Right lobe of liver (tissue), 6 donors: ENCODE measurements around the gene HIP1. TPM values are rescaled to one million over a fixed set of nuclear protein-coding genes. Genes with fewer than 3 reads are reported as not detected.

Experiments used
- ATAC-seq, 4 donors: fragments of 200-7000 bp; cut with Tn5 transposase; one replicate each; pipeline ENCODE4 v1.9.1; 2020; ENCODE audit warnings: mild to moderate bottlenecking in 4 of 4, moderate library complexity in 4 of 4
- DNase-seq, 3 donors: peaks; one replicate each; pipeline ENCODE4 v3.0.0-alpha.2; 2020
- H3K27ac ChIP-seq, 3 donors: fragments of 200-600 bp; one replicate each; pipeline ENCODE4 v1.8.0; 2022
- H3K27me3 ChIP-seq, 2 donors: fragments of 200-600 bp; one replicate each; pipeline ENCODE4 v1.8.0; 2022
- H3K36me3 ChIP-seq, 4 donors: fragments of 200-600 bp; sonication (generic) in 1 of 4; one replicate each; pipeline versions ENCODE4 v1.5.1 to v1.8.0; 2017 to 2022; ENCODE audit warnings: control low read depth in 1 of 4
- H3K4me1 ChIP-seq, 4 donors: fragments of 200-600 bp; sonication (generic) in 1 of 4; one replicate each; pipeline versions ENCODE4 v1.5.1 to v1.8.0; 2017 to 2022; ENCODE audit warnings: control low read depth in 1 of 4
- H3K4me3 ChIP-seq, 3 donors: fragments of 200-600 bp; one replicate each; pipeline ENCODE4 v1.8.0; 2022
- H3K9me3 ChIP-seq, 4 donors: fragments of 200-600 bp; sonication (generic) in 1 of 4; one replicate each; pipeline versions ENCODE4 v1.5.1 to v1.8.0; 2017 to 2022; ENCODE audit warnings: control low read depth in 1 of 4
- POLR2A ChIP-seq: fragments of 450-650 bp; IDR thresholded peaks from one replicate; pipeline ENCODE4 v1.6.1; 2017; ENCODE audit warnings: antibody characterized with exemption, mild to moderate bottlenecking
- WGBS: methylation state at CpG from one replicate; pipeline ENCODE4 v1.1.6; 2018; ENCODE audit warnings: low coverage, low lambda C conversion rate; ENCODE audit not compliant: insufficient coverage; ENCODE audit errors: missing lambda C conversion rate; 5-methylcytosine and 5-hydroxymethylcytosine counted together
- intact Hi-C, 2 donors: fragments of 100-400 bp; cut with DNase I; formaldehyde crosslinking; loops; one replicate each; pipeline versions ENCODE4 v1.11.2 to v1.14.1; 2022
- total RNA-seq, 6 experiments: library from RNA; depleted of rRNA in 2 of 6; stranded (reverse); fragments of >200 nt in 2 of 6; fragmentation: NEBNext Ultra II Directional in 3 of 6; extraction: Animal tissue kit (Norgen Biotek cat#: 25700) in 3 of 6; gene quantifications; one replicate each; pipeline versions ENCODE4 v1.1.0 to v1.2.4, GENCODE V29; 2016 to 2023
- TF ChIP-seq, protein P1 (sequence below), 4 donors: fragments of 200-600 bp in 3 of 4; fragments of 450-650 bp in 1 of 4; IDR thresholded peaks; one replicate each; pipeline versions ENCODE4 v1.5.1 to v1.8.0; 2016 to 2022; ENCODE audit warnings: antibody characterized with exemption in 4 of 4, mild to moderate bottlenecking in 2 of 4
- donor health status: DM: no; HTN: yes; CAD: no.
- donor health status: DM: no; HTN: no; CAD: no.
- donor health status: DM: no; HTN: no; CAD: no.
- donor health status: DM: no; HTN: yes; CAD: no.
- donor health status: DM: no; HTN: yes; CAD: no.

The HIP1 gene
- total RNA-seq, 6 experiments from 2014 or later: 17.6 to 23.0 (median 18.8) TPM

DNA sequence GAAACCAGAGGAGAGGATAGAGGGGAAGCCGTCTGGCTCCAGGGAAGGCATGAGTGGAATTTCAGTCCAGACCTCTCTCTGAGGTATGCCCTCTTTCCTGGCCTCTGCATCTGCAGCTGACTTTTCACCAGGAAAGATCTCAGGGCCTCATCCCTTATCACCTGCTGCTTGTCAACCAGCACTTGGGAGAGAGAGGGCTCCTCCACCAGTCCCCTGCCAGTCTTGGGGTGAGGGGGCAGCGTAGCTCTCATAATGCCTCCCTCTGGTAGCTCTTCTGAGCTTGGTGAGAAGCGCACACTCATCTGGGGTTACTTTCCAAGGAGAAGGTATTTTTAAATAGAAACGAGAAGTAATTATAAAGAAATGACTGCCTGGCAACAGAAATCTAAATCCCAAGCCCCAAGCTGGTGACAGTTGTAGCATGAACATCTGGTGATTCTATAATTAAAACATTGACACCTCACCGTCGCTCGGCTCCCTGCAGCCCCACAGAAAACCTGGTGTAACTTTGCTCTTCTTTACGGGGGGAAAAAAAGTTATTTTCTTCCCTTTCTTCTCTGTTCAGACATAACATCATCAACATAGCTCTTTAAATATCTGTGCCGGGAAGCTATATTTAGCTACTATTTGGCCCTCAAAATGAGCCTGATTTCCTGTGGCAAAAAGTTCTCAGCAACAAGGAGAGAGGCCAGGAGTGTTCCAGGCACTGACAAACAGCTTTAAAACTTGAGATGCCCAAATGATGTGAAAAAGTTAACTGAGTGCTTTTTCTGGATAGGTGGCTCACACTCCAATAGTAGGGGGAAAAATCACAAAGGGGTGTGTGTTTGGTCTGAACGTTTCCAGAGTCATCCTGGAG, 26.9 kb downstream of the HIP1 start:
- DNase-seq (no peak), ATAC-seq (no peak)
- H3K36me3 ChIP-seq: no peaks in the 10 kb centered on the region
- no peak for TF ChIP-seq POLR2A
- TF ChIP-seq, protein P1, sequence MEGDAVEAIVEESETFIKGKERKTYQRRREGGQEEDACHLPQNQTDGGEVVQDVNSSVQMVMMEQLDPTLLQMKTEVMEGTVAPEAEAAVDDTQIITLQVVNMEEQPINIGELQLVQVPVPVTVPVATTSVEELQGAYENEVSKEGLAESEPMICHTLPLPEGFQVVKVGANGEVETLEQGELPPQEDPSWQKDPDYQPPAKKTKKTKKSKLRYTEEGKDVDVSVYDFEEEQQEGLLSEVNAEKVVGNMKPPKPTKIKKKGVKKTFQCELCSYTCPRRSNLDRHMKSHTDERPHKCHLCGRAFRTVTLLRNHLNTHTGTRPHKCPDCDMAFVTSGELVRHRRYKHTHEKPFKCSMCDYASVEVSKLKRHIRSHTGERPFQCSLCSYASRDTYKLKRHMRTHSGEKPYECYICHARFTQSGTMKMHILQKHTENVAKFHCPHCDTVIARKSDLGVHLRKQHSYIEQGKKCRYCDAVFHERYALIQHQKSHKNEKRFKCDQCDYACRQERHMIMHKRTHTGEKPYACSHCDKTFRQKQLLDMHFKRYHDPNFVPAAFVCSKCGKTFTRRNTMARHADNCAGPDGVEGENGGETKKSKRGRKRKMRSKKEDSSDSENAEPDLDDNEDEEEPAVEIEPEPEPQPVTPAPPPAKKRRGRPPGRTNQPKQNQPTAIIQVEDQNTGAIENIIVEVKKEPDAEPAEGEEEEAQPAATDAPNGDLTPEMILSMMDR (IDR thresholded peaks at IDR 0.05): no peak
- intact Hi-C loops: no loop called here
- H3K9me3 ChIP-seq: peaks cover 0 to 7% (median 2%) of the 10 kb centered on the region in 4 donors
- 25% methylated on average over 7 of the region's 10 CpGs for WGBS
- no peaks in the 10 kb centered on the region for H3K27me3 ChIP-seq
- no peak overlapping the region for H3K4me3 ChIP-seq
- H3K4me1 ChIP-seq: no peaks in the 10 kb centered on the region
- H3K27ac ChIP-seq: peak overlapping the region; percentile 13 to 34 (median 34)

DNA sequence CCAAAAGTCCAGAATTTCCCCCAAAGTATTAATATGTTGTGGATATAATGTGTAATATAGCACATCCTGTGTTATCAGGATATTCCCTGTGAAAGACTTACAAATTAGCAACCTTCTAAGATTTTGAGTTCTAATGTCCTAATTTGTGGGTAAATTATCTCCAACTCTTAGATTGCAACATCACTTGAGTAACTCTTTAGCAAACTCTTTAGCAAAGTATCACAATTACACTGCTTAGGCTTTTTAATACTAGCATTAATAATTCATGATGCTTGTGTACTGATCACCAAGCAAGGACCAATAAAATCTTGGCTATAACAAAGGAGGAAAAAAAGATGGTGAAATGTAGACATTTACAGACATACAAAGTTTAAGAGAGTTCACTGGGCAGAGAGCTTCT, 27.7 kb downstream of the HIP1 start:
- no peak for TF ChIP-seq POLR2A
- TF ChIP-seq, protein P1 (IDR thresholded peaks at IDR 0.05): no peak
- ATAC-seq (no peak), DNase-seq (no peak)
- Histone ChIP-seq H3K36me3 (no peaks in the 10 kb centered on the region), H3K27me3 (no peaks in the 10 kb centered on the region), H3K27ac (peak overlapping the region in 1 of 3 donors; percentile 34), H3K9me3 (peaks cover 0 to 7% (median 2%) of the 10 kb centered on the region in 4 donors), H3K4me3 (no peak overlapping the region), H3K4me1 (no peaks in the 10 kb centered on the region)
- intact Hi-C loops: no loop called here

DNA sequence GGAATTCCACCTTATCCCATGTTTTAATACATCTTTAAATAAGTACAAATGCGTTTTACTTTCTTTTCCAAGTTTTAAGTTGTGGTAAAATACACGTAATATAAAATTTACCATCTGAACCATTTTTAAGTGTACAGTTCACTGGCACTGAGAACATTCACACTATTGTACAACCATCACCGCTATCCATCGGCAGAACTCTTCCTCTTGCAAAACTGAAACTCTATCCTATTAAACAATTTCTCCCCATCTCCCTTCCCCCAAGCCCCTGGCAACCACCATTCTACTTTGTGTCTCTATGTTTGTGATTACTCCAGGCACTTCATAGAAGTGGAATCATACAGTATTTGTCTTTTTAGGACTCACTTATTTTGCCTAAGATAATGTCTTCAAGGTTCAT, 33.8 kb downstream of the HIP1 start:
- Histone ChIP-seq H3K36me3 (no peaks in the 10 kb centered on the region), H3K4me1 (no peaks in the 10 kb centered on the region), H3K27ac (no peak overlapping the region), H3K27me3 (no peaks in the 10 kb centered on the region), H3K9me3 (peaks cover 0 to 1% (median under 1%) of the 10 kb centered on the region in 4 donors), H3K4me3 (no peak overlapping the region)
- no peak for DNase-seq
- WGBS: 47% methylated on average over 4 of the region's 4 CpGs
- ATAC-seq: peak in 2 of 4 donors; percentile 25 to 64
- intact Hi-C loops: no loop called here
- no peak for TF ChIP-seq POLR2A
- TF ChIP-seq, protein P1 (IDR thresholded peaks at IDR 0.05): no peak

DNA sequence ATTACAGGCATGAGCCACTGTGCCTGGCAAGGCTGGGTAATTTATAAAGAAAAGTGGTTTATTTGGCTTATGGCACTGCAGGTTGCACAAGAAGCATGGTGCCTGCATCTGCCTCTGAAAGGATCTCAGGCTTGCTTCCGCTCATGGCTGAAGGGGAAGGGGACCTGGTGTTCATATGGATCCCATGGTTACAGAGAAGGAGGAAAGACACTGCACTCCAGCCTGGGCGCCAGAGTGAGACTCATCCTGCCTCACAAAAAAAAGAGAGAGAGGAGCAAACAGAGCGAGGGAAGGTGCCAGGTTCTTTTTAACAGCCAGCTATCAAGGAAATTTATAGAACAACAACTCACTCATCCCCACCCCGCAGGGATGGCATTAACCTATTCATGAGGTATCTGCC, 36.2 kb downstream of the HIP1 start:
- H3K27ac ChIP-seq: no peak overlapping the region
- H3K9me3 ChIP-seq: no peaks in the 10 kb centered on the region
- no peak overlapping the region for H3K4me3 ChIP-seq
- intact Hi-C loops: no loop called here
- TF ChIP-seq, protein P1 (IDR thresholded peaks at IDR 0.05): no peak
- TF ChIP-seq POLR2A: no peak
- no peaks in the 10 kb centered on the region for H3K36me3 ChIP-seq
- H3K27me3 ChIP-seq: no peaks in the 10 kb centered on the region
- WGBS: 97% methylated on average over 4 of the region's 4 CpGs
- ATAC-seq (no peak), DNase-seq (no peak)
- no peaks in the 10 kb centered on the region for H3K4me1 ChIP-seq
